Loucy (cell line): ENCODE measurements around the gene HOXB3.
"Not testable (repeated sequence)": the region's sequence is repeated elsewhere in the genome, so short reads cannot be mapped to it uniquely, and the experiment has no call there.

Experiments
- H2AFZ ChIP-seq: fragments of 200-600 bp; sonication (generic); 2 replicates; pipeline ENCODE4 v1.6.0; 2016; ENCODE audit warnings: antibody characterized with exemption, mild to moderate bottlenecking, low read length, moderate library complexity
- H3F3A ChIP-seq: fragments of 200-600 bp; 2 replicates; pipeline ENCODE4 v1.6.0; 2016; ENCODE audit warnings: antibody characterized with exemption, low read depth, mild to moderate bottlenecking
- H3K27me3 ChIP-seq: fragments of 200-600 bp; sonication (generic); 2 replicates; pipeline ENCODE4 v1.6.1; 2014; ENCODE audit warnings: low read length, mild to moderate bottlenecking; ENCODE audit not compliant: insufficient read depth, poor library complexity, severe bottlenecking
- H3K36me3 ChIP-seq: fragments of 200-600 bp; sonication (generic); 2 replicates; pipeline ENCODE4 v1.6.1; 2016; ENCODE audit warnings: low read length; ENCODE audit not compliant: insufficient read depth
- H3K4me1 ChIP-seq: fragments of 200-600 bp; sonication (generic); 2 replicates; pipeline ENCODE4 v1.5.1; 2014; ENCODE audit warnings: low read length, mild to moderate bottlenecking; ENCODE audit not compliant: insufficient read depth, poor library complexity, severe bottlenecking
- H3K4me2 ChIP-seq: fragments of 200-600 bp; sonication (generic); 2 replicates; pipeline ENCODE4 v1.6.0; 2014; ENCODE audit warnings: antibody characterized with exemption, low read length, low read depth, mild to moderate bottlenecking; ENCODE audit not compliant: poor library complexity, severe bottlenecking
- H3K4me3 ChIP-seq: fragments of 200-600 bp; sonication (generic); 2 replicates; pipeline ENCODE4 v1.5.1; 2014; ENCODE audit warnings: low read length, mild to moderate bottlenecking, mixed read lengths; ENCODE audit not compliant: poor library complexity, severe bottlenecking
- H3K79me2 ChIP-seq: fragments of 200-600 bp; sonication (generic); 2 replicates; pipeline ENCODE4 v1.6.1; 2014; ENCODE audit warnings: low read length; ENCODE audit not compliant: insufficient read depth
- H3K9ac ChIP-seq: fragments of 200-600 bp; sonication (generic); 2 replicates; pipeline ENCODE4 v1.6.0; 2014; ENCODE audit warnings: mild to moderate bottlenecking, low read depth, low read length, moderate library complexity; ENCODE audit not compliant: poor library complexity, severe bottlenecking
- H3K9me2 ChIP-seq: fragments of 200-600 bp; sonication (generic); replicated peaks from 2 replicates; pipeline ENCODE4 v1.6.1; 2016; ENCODE audit warnings: low read depth, low read length, mixed read lengths
- H3K9me3 ChIP-seq: fragments of 200-600 bp; sonication (generic); 2 replicates; pipeline ENCODE4 v1.6.1; 2014; ENCODE audit warnings: mild to moderate bottlenecking, antibody characterized with exemption, low read length, low read depth; ENCODE audit not compliant: insufficient read depth
- H4K20me1 ChIP-seq: fragments of 200-600 bp; sonication (generic); 2 replicates; pipeline ENCODE4 v1.6.0; 2014; ENCODE audit warnings: antibody characterized with exemption, low read length, mild to moderate bottlenecking; ENCODE audit not compliant: insufficient read depth, poor library complexity, severe bottlenecking
- CTCF ChIP-seq: fragments of 200-600 bp; sonication (generic); conservative IDR thresholded peaks from 2 replicates; pipeline ENCODE4 v1.5.1; 2014; ENCODE audit warnings: mild to moderate bottlenecking, antibody characterized with exemption, low read length
- EZH2phosphoT487 ChIP-seq: fragments of 200-600 bp; IDR thresholded peaks from 2 replicates; pipeline ENCODE4 v1.6.1; 2018; ENCODE audit warnings: antibody characterized with exemption, mild to moderate bottlenecking, moderate library complexity, borderline replicate concordance

HOXB3 gene

GRCh38 chr17:48539177-48539576 lies 50.9 kb downstream of the HOXB3 start:
- Histone ChIP-seq H3K9ac (peak overlapping the region; percentile 2), H4K20me1 (peaks cover 4% of the 10 kb centered on the region), H3K79me2 (peaks cover 56% of the 10 kb centered on the region), H3K4me3 (no peak overlapping the region), H3K9me2 (no peaks in the 10 kb centered on the region), H2AFZ (no peak overlapping the region), H3K4me1 (peaks cover 19% of the 10 kb centered on the region), H3F3A (0 out of 2 replicates have a peak, but pooled peaks cover 5% of the 10 kb centered on the region), H3K36me3 (no peaks in the 10 kb centered on the region), H3K27me3 (peaks cover 22% of the 10 kb centered on the region), H3K9me3 (no peaks in the 10 kb centered on the region), H3K4me2 (no peak overlapping the region)
- no peak for TF ChIP-seq CTCF
- TF ChIP-seq EZH2phosphoT487, result no peak

GRCh38 chr17:48537316-48537715 lies 52.7 kb downstream of the HOXB3 start:
- Histone ChIP-seq H3F3A (0 out of 2 replicates have a peak, but pooled peaks cover 5% of the 10 kb centered on the region), H3K79me2 (peaks cover 37% of the 10 kb centered on the region), H3K9me3 (no peaks in the 10 kb centered on the region), H2AFZ (no peak overlapping the region), H3K36me3 (no peaks in the 10 kb centered on the region), H3K27me3 (peaks cover 6% of the 10 kb centered on the region), H4K20me1 (no peaks in the 10 kb centered on the region), H3K4me1 (peaks cover 23% of the 10 kb centered on the region), H3K4me3 (no peak overlapping the region), H3K9me2 (no peaks in the 10 kb centered on the region), H3K9ac (no peak overlapping the region), H3K4me2 (no peak overlapping the region)
- TF ChIP-seq EZH2phosphoT487 (no peak), CTCF (no peak)

- not testable (repeated sequence) for H2AFZ ChIP-seq, H3K4me3 ChIP-seq, H4K20me1 ChIP-seq, H3K9me3 ChIP-seq, H3K27me3 ChIP-seq, H3K36me3 ChIP-seq, H3F3A ChIP-seq, H3K9ac ChIP-seq, H3K9me2 ChIP-seq, H3K4me2 ChIP-seq
- Histone ChIP-seq H3K79me2 (peaks cover 24% of the 10 kb centered on the region), H3K4me1 (peaks cover 22% of the 10 kb centered on the region)
Observed at GRCh38 chr17:48535793-48536559, 54.1 kb downstream of the HOXB3 start.

- Histone ChIP-seq H3F3A (no peaks in the 10 kb centered on the region), H3K4me2 (no peak overlapping the region), H3K9ac (no peak overlapping the region), H4K20me1 (no peaks in the 10 kb centered on the region), H3K4me3 (no peak overlapping the region), H3K79me2 (no peaks in the 10 kb centered on the region), H3K27me3 (no peaks in the 10 kb centered on the region), H3K36me3 (no peaks in the 10 kb centered on the region), H2AFZ (no peak overlapping the region), H3K9me2 (no peaks in the 10 kb centered on the region), H3K4me1 (peaks cover 4% of the 10 kb centered on the region), H3K9me3 (no peaks in the 10 kb centered on the region)
- no peak for TF ChIP-seq EZH2phosphoT487
- no peak for TF ChIP-seq CTCF
Observed at GRCh38 chr17:48532261-48532660, 57.8 kb downstream of the HOXB3 start.
